Naive thymus-derived CD4-positive, alpha-beta T cell (primary cell): ENCODE data around the gene ARHGAP11A. TPM values are rescaled to one million over a fixed set of nuclear protein-coding genes. Genes with fewer than 3 reads are reported as not detected.
"Not testable (repeated sequence)": the region's sequence is repeated elsewhere in the genome, so short reads cannot be mapped to it uniquely, and the experiment has no call there.

Source experiments
- ATAC-seq: fragments of 150-1000 bp; cut with Tn5 transposase; 2 replicates; pipeline ENCODE4 v1.10.0; 2021; ENCODE audit warnings: mild to moderate bottlenecking, moderate library complexity
- CTCF ChIA-PET: fragments of 350-600 bp; sonication (Branson Sonifier 250); formaldehyde crosslinking; loops from one replicate; lab custom pipeline; 2021; ENCODE audit warnings: antibody characterized with exemption; lab: Charles Lee
- POLR2A ChIA-PET: fragments of 350-600 bp; sonication (Branson Sonifier 250); formaldehyde crosslinking; loops from one replicate; lab custom pipeline; 2021; ENCODE audit warnings: antibody characterized with exemption, inconsistent platforms; lab: Charles Lee
- DNase-seq, 9 donors: peaks; one replicate each; pipeline versions ENCODE4 v3.0.0 to v3.0.0-alpha.2; 2020 to 2022; ENCODE audit warnings: mixed read lengths in 1 of 9
- H3K27ac ChIP-seq: one replicate; pipeline ENCODE4 v1.7.0; 2013; ENCODE audit warnings: mild to moderate bottlenecking, low read depth, low read length, moderate library complexity
- H3K27me3 ChIP-seq, 2 donors: one replicate each; pipeline ENCODE4 v1.7.0; 2013; ENCODE audit warnings: low read length in 2 of 2, mild to moderate bottlenecking in 2 of 2, moderate library complexity in 2 of 2; ENCODE audit not compliant: control insufficient read depth in 2 of 2, insufficient read depth in 2 of 2
- H3K36me3 ChIP-seq, 3 experiments: 1 replicate in 2 of 3; 2 replicates in 1 of 3; pipeline ENCODE4 v1.7.0; 2013; ENCODE audit warnings: low read length in 3 of 3, mild to moderate bottlenecking in 3 of 3, moderate library complexity in 1 of 3; ENCODE audit not compliant: insufficient read depth in 3 of 3, control insufficient read depth in 2 of 3
- H3K4me1 ChIP-seq, 2 donors: one replicate each; pipeline ENCODE4 v1.7.0; 2013; ENCODE audit warnings: low read length in 2 of 2, mild to moderate bottlenecking in 2 of 2, moderate library complexity in 1 of 2; ENCODE audit not compliant: control insufficient read depth in 2 of 2, insufficient read depth in 2 of 2
- H3K4me3 ChIP-seq: 2 replicates; pipeline ENCODE4 v1.7.0; 2013; ENCODE audit warnings: mild to moderate bottlenecking, low read length
- H3K9me3 ChIP-seq, 3 experiments: 1 replicate in 2 of 3; 2 replicates in 1 of 3; pipeline ENCODE4 v1.7.0; 2013; ENCODE audit warnings: low read length in 3 of 3; ENCODE audit not compliant: control insufficient read depth in 2 of 3
- H3K27ac Mint-ChIP-seq, 9 donors: one replicate each; pipeline ENCODE4 v1.8.0; 2020 to 2022; ENCODE audit warnings: mixed read lengths in 9 of 9, mild to moderate bottlenecking in 8 of 9, moderate library complexity in 5 of 9, inconsistent platforms in 2 of 9
- H3K27me3 Mint-ChIP-seq, 5 donors: one replicate each; pipeline ENCODE4 v1.8.0; 2021 to 2022; ENCODE audit warnings: mixed read lengths in 5 of 5, mild to moderate bottlenecking in 1 of 5
- H3K36me3 Mint-ChIP-seq, 5 donors: one replicate each; pipeline ENCODE4 v1.8.0; 2020 to 2022; ENCODE audit warnings: mixed read lengths in 5 of 5, mild to moderate bottlenecking in 3 of 5, inconsistent platforms in 1 of 5
- H3K4me1 Mint-ChIP-seq, 7 donors: one replicate each; pipeline ENCODE4 v1.8.0; 2020 to 2022; ENCODE audit warnings: mixed read lengths in 7 of 7, mild to moderate bottlenecking in 3 of 7, inconsistent platforms in 1 of 7
- H3K4me3 Mint-ChIP-seq, 10 donors: one replicate each; pipeline ENCODE4 v1.8.0; 2020 to 2022; ENCODE audit warnings: mild to moderate bottlenecking in 10 of 10, mixed read lengths in 10 of 10, moderate library complexity in 6 of 10, inconsistent platforms in 2 of 10
- H3K9me3 Mint-ChIP-seq, 11 donors: one replicate each; pipeline ENCODE4 v1.8.0; 2020 to 2022; ENCODE audit warnings: mixed read lengths in 11 of 11, mild to moderate bottlenecking in 4 of 11, inconsistent platforms in 1 of 11, moderate library complexity in 1 of 11
- intact Hi-C, 2 donors: fragments of 100-400 bp; cut with micrococcal nuclease; formaldehyde crosslinking; loops; one replicate each; pipeline ENCODE4 v1.15.1; 2023
- polyA plus RNA-seq, 2 donors: library from polyadenylated mRNA; unstranded; fragments of 300-500 nt; fragmentation: Illumina TruSeq; gene quantifications; one replicate each; pipeline ENCODE4 v1.2.3, GENCODE V29; 2021
- total RNA-seq, 6 experiments: library from RNA in 5 of 6; stranded (reverse) in 5 of 6; gene quantifications; 1 replicate in 5 of 6; 2 replicates in 1 of 6; pipeline ENCODE4 v1.2.3 and lab custom pipeline; 2021 to 2026

ARHGAP11A gene
- total and polyA plus RNA-seq, 7 experiments from 2014 or later = 2.1 to 101 (median 5.6) TPM

GRCh38 chr15:32614712-32615050, 623 bp upstream of the ARHGAP11A start:
- DNase-seq (peak in 1 of 9 donors; percentile 45), ATAC-seq (peak; percentile 8)
- H3K36me3 ChIP-seq, H3K27me3 ChIP-seq, H3K27me3 Mint-ChIP-seq, POLR2A ChIA-PET, H3K4me1 ChIP-seq, intact Hi-C loops, CTCF ChIA-PET, H3K9me3 Mint-ChIP-seq, H3K9me3 ChIP-seq: not testable (repeated sequence)
- H3K4me3 ChIP-seq = peak overlapping the region; percentile 92
- H3K27ac ChIP-seq = peak overlapping the region; percentile 75
- Mint-ChIP-seq H3K36me3 (peaks cover 0 to 11% (median 0%) of the 10 kb centered on the region in 5 donors), H3K27ac (peak overlapping the region; percentile 86 to 99 (median 95)), H3K4me1 (peaks cover 9 to 20% (median 16%) of the 10 kb centered on the region in 7 donors), H3K4me3 (peak overlapping the region; percentile 89 to 99 (median 96))

- Histone ChIP-seq H3K4me3 (peak overlapping the region; percentile 71), H3K27ac (peak overlapping the region; percentile 45)
- Mint-ChIP-seq H3K4me1 (peaks cover 9 to 20% (median 16%) of the 10 kb centered on the region in 7 donors), H3K4me3 (peak overlapping the region; percentile 89 to 99 (median 96)), H3K36me3 (peaks cover 0 to 11% (median 0%) of the 10 kb centered on the region in 5 donors), H3K27ac (peak overlapping the region; percentile 86 to 99 (median 95))
- POLR2A ChIA-PET, H3K27me3 Mint-ChIP-seq, H3K4me1 ChIP-seq, CTCF ChIA-PET, H3K27me3 ChIP-seq, intact Hi-C loops, H3K9me3 Mint-ChIP-seq, H3K9me3 ChIP-seq, H3K36me3 ChIP-seq: not testable (repeated sequence)
- peak; percentile 0 for ATAC-seq
- DNase-seq = peak in 1 of 9 donors; percentile 32
These were observed 645 bp downstream of the ARHGAP11A start for GRCh38 chr15:32615871-32616426.

GRCh38 chr15:32636410-32636809, 21.1 kb downstream of the ARHGAP11A start:
- Mint-ChIP-seq H3K4me3 (no peak overlapping the region), H3K27me3 (peaks cover 0 to 4% (median 4%) of the 10 kb centered on the region in 5 donors), H3K27ac (no peak overlapping the region), H3K4me1 (peaks cover 0 to 11% (median 0%) of the 10 kb centered on the region in 7 donors), H3K36me3 (peaks cover 8 to 24% (median 14%) of the 10 kb centered on the region in 5 donors), H3K9me3 (no peaks in the 10 kb centered on the region)
- ChIA-PET CTCF (no interaction called here), POLR2A (no interaction called here)
- ATAC-seq = no peak
- intact Hi-C loops = no loop called here
- no peak for DNase-seq
- Histone ChIP-seq H3K4me1 (no peaks in the 10 kb centered on the region), H3K27me3 (no peaks in the 10 kb centered on the region), H3K4me3 (no peak overlapping the region), H3K27ac (no peak overlapping the region), H3K9me3 (no peaks in the 10 kb centered on the region), H3K36me3 (peaks cover 0 to 11% (median 5%) of the 10 kb centered on the region in 3 experiments)

- DNase-seq (no peak), ATAC-seq (no peak)
- Mint-ChIP-seq H3K27ac (no peak overlapping the region), H3K9me3 (no peaks in the 10 kb centered on the region), H3K36me3 (peaks cover 8 to 24% (median 14%) of the 10 kb centered on the region in 5 donors), H3K4me1 (peaks cover 0 to 11% (median 0%) of the 10 kb centered on the region in 7 donors), H3K27me3 (peaks cover 0 to 9% (median 8%) of the 10 kb centered on the region in 5 donors), H3K4me3 (no peak overlapping the region)
- ChIA-PET CTCF (no interaction called here), POLR2A (no interaction called here)
- peaks cover 0 to 11% (median 5%) of the 10 kb centered on the region in 3 experiments for H3K36me3 ChIP-seq
- H3K27me3 ChIP-seq = no peaks in the 10 kb centered on the region
- H3K27ac ChIP-seq = no peak overlapping the region
- no peaks in the 10 kb centered on the region for H3K9me3 ChIP-seq
- no peaks in the 10 kb centered on the region for H3K4me1 ChIP-seq
- no peak overlapping the region for H3K4me3 ChIP-seq
- intact Hi-C loops = no loop called here
These were observed 21.7 kb downstream of the ARHGAP11A start for GRCh38 chr15:32636908-32637567.

GRCh38 chr15:32637704-32638103, 22.4 kb downstream of the ARHGAP11A start:
- H3K4me1 Mint-ChIP-seq = peaks cover 0 to 11% (median 0%) of the 10 kb centered on the region in 7 donors
- H3K27ac ChIP-seq = no peak overlapping the region
- no peaks in the 10 kb centered on the region for H3K9me3 ChIP-seq
- peaks cover 0 to 10% (median 9%) of the 10 kb centered on the region in 5 donors for H3K27me3 Mint-ChIP-seq
- H3K36me3 ChIP-seq = peaks cover 0 to 11% (median 5%) of the 10 kb centered on the region in 3 experiments
- no peak overlapping the region for H3K27ac Mint-ChIP-seq
- ChIA-PET CTCF (no interaction called here), POLR2A (no interaction called here)
- ATAC-seq (no peak), DNase-seq (no peak)
- H3K4me1 ChIP-seq = no peaks in the 10 kb centered on the region
- H3K4me3 Mint-ChIP-seq = no peak overlapping the region
- H3K4me3 ChIP-seq = no peak overlapping the region
- no peaks in the 10 kb centered on the region for H3K9me3 Mint-ChIP-seq
- H3K27me3 ChIP-seq = no peaks in the 10 kb centered on the region
- peaks cover 8 to 24% (median 14%) of the 10 kb centered on the region in 5 donors for H3K36me3 Mint-ChIP-seq
- intact Hi-C loops = no loop called here

- intact Hi-C loops = no loop called here
- H3K36me3 ChIP-seq = peaks cover 0 to 6% (median 0%) of the 10 kb centered on the region in 3 experiments
- CTCF ChIA-PET = no interaction called here
- H3K4me3 ChIP-seq = no peak within 1 kb of the TSS
- DNase-seq = no peak
- H3K4me1 ChIP-seq = no peaks in the 10 kb centered on the region
- Mint-ChIP-seq H3K27ac (peak within 1 kb of the TSS in 1 of 9 donors; percentile 1), H3K4me3 (peak within 1 kb of the TSS in 3 of 10 donors; percentile 0 to 24 (median 15)), H3K27me3 (peaks cover 0 to 15% (median 9%) of the 10 kb centered on the region in 5 donors), H3K9me3 (no peaks in the 10 kb centered on the region), H3K4me1 (peaks cover 0 to 12% (median 0%) of the 10 kb centered on the region in 7 donors), H3K36me3 (peaks cover 0 to 15% (median 5%) of the 10 kb centered on the region in 5 donors)
- ATAC-seq = no peak
- H3K9me3 ChIP-seq = no peaks in the 10 kb centered on the region
- no peaks in the 10 kb centered on the region for H3K27me3 ChIP-seq
- no peak within 1 kb of the TSS for H3K27ac ChIP-seq
- POLR2A ChIA-PET = no interaction called here
These were observed 26.3 kb downstream of the ARHGAP11A start, which contains the start of gene SCG5 for GRCh38 chr15:32641517-32642059. SCG5 (plus strand) TSS chr15:32641710; CDS start chr15:32643593, 1,883 bp downstream.
